Measurements from ENCODE around the gene AK9. TPM values are rescaled to one million over a fixed set of nuclear protein-coding genes. Genes with fewer than 3 reads are reported as not detected.

The AK9 gene
- total RNA-seq, 1 experiment from 2014 or later, result 3.5 TPM

GRCh38 chr6:109702791-109703190, 11.8 kb upstream of the AK9 start:
- H4K20me1 ChIP-seq (ENCODE audit: insufficient read depth), result no peaks in the 10 kb centered on the region
- no peak overlapping the region for H2AFZ ChIP-seq (ENCODE audit: low read depth, low read length, poor library complexity, severe bottlenecking)
- TF ChIP-seq RAD21 (IDR thresholded peaks at IDR 0.05; ENCODE audit: low read depth) (no peak), POLR2A (IDR thresholded peaks at IDR 0.05; ENCODE audit: borderline replicate concordance, extremely low read depth, insufficient read depth, insufficient read length) (no peak), EZH2phosphoT487 (IDR thresholded peaks at IDR 0.05; ENCODE audit: borderline replicate concordance) (no peak), ATF3 (IDR thresholded peaks at IDR 0.05) (no peak), ZFX (IDR thresholded peaks at IDR 0.05) (no peak), ELF1 (IDR thresholded peaks at IDR 0.05; ENCODE audit: borderline replicate concordance, low read depth) (no peak), CTCF (IDR thresholded peaks at IDR 0.05 in 2 of 3, conservative IDR thresholded peaks at IDR 0.05 in 1 of 3; ENCODE audit: borderline replicate concordance in 1 of 3, insufficient read depth in 1 of 3, low read depth in 2 of 3, low read length in 2 of 3) (no peak), CEBPB (IDR thresholded peaks at IDR 0.05; ENCODE audit: low read depth) (no peak), POLR2AphosphoS5 (IDR thresholded peaks at IDR 0.05; ENCODE audit: low read depth, low read length) (no peak), YY1 (IDR thresholded peaks at IDR 0.05; ENCODE audit: extremely low read depth, insufficient replicate concordance, low read depth, low read length) (no peak), SRF (IDR thresholded peaks at IDR 0.05; ENCODE audit: low read depth) (no peak), EZH2 (IDR thresholded peaks at IDR 0.05) (no peak)
- DNase-seq (ENCODE audit: low read depth, low spot score) (no peak), ATAC-seq (no peak)
- no TSS peak for BruUV-seq (replicated peaks)
- H3K36me3 ChIP-seq (ENCODE audit: control insufficient read depth in 1 of 2, insufficient read depth in 2 of 2, low read length in 2 of 2), result no peaks in the 10 kb centered on the region
- ChIA-PET POLR2A (no interaction called here), RAD21 (ENCODE audit: low non-redundant PET in 1 of 2, low total read pairs in 2 of 2, uncharacterized antibody in 2 of 2, unreplicated experiment in 2 of 2) (no interaction called here), CTCF (interaction anchor here (6.9 kb wide), 1 partner anchor 336 kb away, joined by 116 read pairs; no protein-coding TSS in a partner anchor)
- H3K9me3 ChIP-seq (ENCODE audit: control insufficient read depth in 1 of 2, insufficient read depth in 1 of 2, low read depth in 1 of 2, low read length in 2 of 2), result no peaks in the 10 kb centered on the region
- no peak overlapping the region for H3K4me2 ChIP-seq (ENCODE audit: low read length)
- no peak overlapping the region for H3K27ac ChIP-seq (ENCODE audit: low read depth, low read length)
- no peaks in the 10 kb centered on the region for H3K79me2 ChIP-seq (ENCODE audit: insufficient read depth, low read length)
- peaks cover 0 to 3% of the 10 kb centered on the region in 2 experiments; a peak in 1 of 4 replicates for H3K4me1 ChIP-seq (ENCODE audit: control insufficient read depth in 1 of 2, insufficient read depth in 2 of 2, low read length in 2 of 2)
- no peaks in the 10 kb centered on the region for H3K27me3 ChIP-seq (ENCODE audit: insufficient read depth, low read length)
- H3K9ac ChIP-seq (ENCODE audit: low read length), result no peak overlapping the region
- no peak overlapping the region for H3K4me3 ChIP-seq (replicated peaks in 1 of 2; ENCODE audit: low read depth in 1 of 2, low read length in 2 of 2)
- no peaks in the 10 kb centered on the region for H3K9me2 ChIP-seq (ENCODE audit: insufficient read depth)
- intact Hi-C loops (cut with micrococcal nuclease), result no loop called here
